DND-41 (cell line): ENCODE measurements around the gene CCNG2.

Experiments used
- CTCF ChIP-seq: IDR thresholded peaks from 2 replicates; pipeline ENCODE4 v1.5.1; 2012; ENCODE audit warnings: borderline replicate concordance, low read length, moderate library complexity, mild to moderate bottlenecking; ENCODE audit not compliant: poor library complexity, severe bottlenecking; ENCODE audit errors: extremely low read depth
- EZH2 ChIP-seq: IDR thresholded peaks from 3 replicates; pipeline ENCODE4 v1.6.1; 2012; ENCODE audit warnings: borderline replicate concordance, low read depth, mild to moderate bottlenecking, moderate library complexity, low read length, inconsistent platforms; ENCODE audit not compliant: severe bottlenecking

GRCh38 chr4:77122656-77123055, 34.4 kb upstream of the CCNG2 start:
- no peak for TF ChIP-seq CTCF
- TF ChIP-seq EZH2: no peak
